IMR-90 (cell line): ENCODE results near the gene AAR2. TPM values are rescaled to one million over a fixed set of nuclear protein-coding genes. Genes with fewer than 3 reads are reported as not detected.

Experiments used
- ATAC-seq: fragments of 200-7000 bp; cut with Tn5 transposase; 2 replicates; pipeline ENCODE4 v1.9.1; 2020; ENCODE audit warnings: low read depth, mild to moderate bottlenecking, moderate library complexity
- BruUV-seq: library from RNA; stranded (reverse); fragments of 400-500 nt; replicated peaks from 2 replicates; lab custom pipeline; 2021; lab: Mats Ljungman, UMichigan
- CTCF ChIA-PET: fragments of 300-600 bp; formaldehyde crosslinking; extraction: SDS; loops from one replicate; lab custom pipeline; 2021; ENCODE audit warnings: antibody characterized with exemption; lab: Yijun Ruan, JAX
- POLR2A ChIA-PET: fragments of 300-600 bp; sonication (Branson Sonifier 250); formaldehyde crosslinking; loops from one replicate; lab custom pipeline; 2022; ENCODE audit warnings: antibody characterized with exemption; ENCODE audit not compliant: unreplicated experiment; lab: Charles Lee
- DNase-seq: peaks from one replicate; pipeline ENCODE4 v3.0.0; 2013
- H2AFZ ChIP-seq: replicated peaks from 2 replicates; pipeline ENCODE3; 2013; ENCODE audit warnings: low read length, mild to moderate bottlenecking; ENCODE audit not compliant: poor library complexity
- H2AK5ac ChIP-seq: 2 replicates; pipeline ENCODE4 v1.6.1; 2013; ENCODE audit warnings: low read depth, low read length, inconsistent platforms
- H2AK9ac ChIP-seq: replicated peaks from 2 replicates; pipeline ENCODE3; 2013; ENCODE audit warnings: mild to moderate bottlenecking, low read depth, low read length, moderate library complexity; ENCODE audit not compliant: poor library complexity
- H2BK120ac ChIP-seq: 2 replicates; pipeline ENCODE4 v1.6.1; 2013; ENCODE audit warnings: low read depth, low read length, inconsistent platforms
- H2BK15ac ChIP-seq: 3 replicates; pipeline ENCODE4 v1.6.1; 2013; ENCODE audit warnings: low read depth, low read length, inconsistent platforms
- H2BK20ac ChIP-seq: 2 replicates; pipeline ENCODE4 v1.6.1; 2013; ENCODE audit warnings: low read depth, mild to moderate bottlenecking, inconsistent platforms, low read length, moderate library complexity
- H2BK5ac ChIP-seq: 2 replicates; pipeline ENCODE4 v1.6.1; 2013; ENCODE audit warnings: mild to moderate bottlenecking, low read depth, low read length, inconsistent platforms; ENCODE audit not compliant: poor library complexity, severe bottlenecking
- H3K14ac ChIP-seq: replicated peaks from 2 replicates; pipeline ENCODE4 v1.6.1; 2013; ENCODE audit warnings: low read depth, low read length, inconsistent platforms
- H3K18ac ChIP-seq: 2 replicates; pipeline ENCODE4 v1.6.1; 2013; ENCODE audit warnings: low read depth, low read length, control low read depth
- H3K23ac ChIP-seq: 2 replicates; pipeline ENCODE4 v1.6.1; 2013; ENCODE audit warnings: low read depth, low read length, inconsistent platforms
- H3K27ac ChIP-seq: 2 replicates; pipeline ENCODE4 v1.5.1; 2013; ENCODE audit warnings: mild to moderate bottlenecking, control low read depth, low read length; ENCODE audit not compliant: insufficient read depth
- H3K27me3 ChIP-seq: 2 replicates; pipeline ENCODE4 v1.6.1; 2013; ENCODE audit warnings: low read length; ENCODE audit not compliant: control insufficient read depth, insufficient read depth
- H3K36me3 ChIP-seq: 2 replicates; pipeline ENCODE4 v1.6.1; 2013; ENCODE audit warnings: low read length, mixed read lengths; ENCODE audit not compliant: control insufficient read depth, insufficient read depth
- H3K4ac ChIP-seq: 2 replicates; pipeline ENCODE4 v1.6.1; 2013; ENCODE audit warnings: low read depth, low read length, inconsistent platforms
- H3K4me1 ChIP-seq: 2 replicates; pipeline ENCODE4 v1.6.1; 2013; ENCODE audit warnings: low read length, mixed read lengths; ENCODE audit not compliant: control insufficient read depth, insufficient read depth
- H3K4me2 ChIP-seq: 2 replicates; pipeline ENCODE4 v1.6.1; 2013; ENCODE audit warnings: low read depth, mild to moderate bottlenecking, control low read depth, low read length, moderate library complexity
- H3K4me3 ChIP-seq: 2 replicates; pipeline ENCODE4 v1.5.1; 2013; ENCODE audit warnings: low read depth, mild to moderate bottlenecking, control low read depth, low read length, moderate library complexity; ENCODE audit not compliant: insufficient read depth
- H3K56ac ChIP-seq: 2 replicates; pipeline ENCODE4 v1.6.1; 2013; ENCODE audit warnings: low read length, inconsistent platforms; ENCODE audit not compliant: insufficient read depth; ENCODE audit errors: extremely low read depth
- H3K79me1 ChIP-seq, 2 experiments: 2 replicates each; pipeline ENCODE4 v1.6.1; 2013; ENCODE audit warnings: low read length in 2 of 2, inconsistent platforms in 1 of 2, low read depth in 1 of 2
- H3K9ac ChIP-seq: 2 replicates; pipeline ENCODE4 v1.6.1; 2013; ENCODE audit warnings: low read depth, low read length, control low read depth
- H3K9me1 ChIP-seq: 2 replicates; pipeline ENCODE4 v1.6.1; 2013; ENCODE audit warnings: low read length, inconsistent platforms; ENCODE audit not compliant: insufficient read depth
- H3K9me3 ChIP-seq: 2 replicates; pipeline ENCODE4 v1.6.1; 2013; ENCODE audit warnings: low read length; ENCODE audit not compliant: control insufficient read depth, insufficient read depth
- H4K20me1 ChIP-seq: 2 replicates; pipeline ENCODE4 v1.6.1; 2013; ENCODE audit warnings: low read length, inconsistent platforms; ENCODE audit not compliant: insufficient read depth
- H4K5ac ChIP-seq: 2 replicates; pipeline ENCODE4 v1.6.1; 2013; ENCODE audit warnings: mild to moderate bottlenecking, low read depth, low read length, control low read depth
- H4K8ac ChIP-seq, 2 experiments: 2 replicates each; pipeline ENCODE4 v1.6.1; 2013; ENCODE audit warnings: low read depth in 2 of 2, low read length in 2 of 2, control low read depth in 1 of 2, inconsistent platforms in 1 of 2
- H4K91ac ChIP-seq: 2 replicates; pipeline ENCODE4 v1.6.1; 2013; ENCODE audit warnings: low read depth, low read length, inconsistent platforms; ENCODE audit not compliant: insufficient read depth
- BHLHE40 ChIP-seq: fragments of 150-350 bp; IDR thresholded peaks from 2 replicates; pipeline ENCODE4 v1.6.1; 2016; ENCODE audit warnings: mild to moderate bottlenecking, low read depth, low read length
- CEBPB ChIP-seq: IDR thresholded peaks from 2 replicates; pipeline ENCODE4 v1.6.1; 2012; ENCODE audit warnings: low read depth, low read length, improper control_type of control experiment
- CHD1 ChIP-seq: IDR thresholded peaks from 2 replicates; pipeline ENCODE4 v1.6.1; 2012; ENCODE audit warnings: low read depth, low read length, improper control_type of control experiment
- ELK1 ChIP-seq: fragments of 150-350 bp; IDR thresholded peaks from 2 replicates; pipeline ENCODE4 v1.6.1; 2016; ENCODE audit warnings: low read depth, mild to moderate bottlenecking, low read length, moderate library complexity, borderline replicate concordance
- FOS ChIP-seq: fragments of 150-350 bp; IDR thresholded peaks from 2 replicates; pipeline ENCODE4 v1.6.1; 2016; ENCODE audit warnings: low read depth, low read length
- MAFK ChIP-seq: IDR thresholded peaks from 2 replicates; pipeline ENCODE4 v1.6.1; 2012; ENCODE audit warnings: low read depth, low read length, improper control_type of control experiment
- MAZ ChIP-seq: IDR thresholded peaks from 2 replicates; pipeline ENCODE4 v1.6.1; 2012; ENCODE audit warnings: low read depth, mild to moderate bottlenecking, low read length, improper control_type of control experiment, moderate library complexity, borderline replicate concordance
- MXI1 ChIP-seq: IDR thresholded peaks from 2 replicates; pipeline ENCODE4 v1.6.1; 2012; ENCODE audit warnings: low read depth, mild to moderate bottlenecking, low read length, moderate library complexity, borderline replicate concordance
- NFE2L2 ChIP-seq: fragments of 150-350 bp; IDR thresholded peaks from 2 replicates; pipeline ENCODE4 v1.6.1; 2016; ENCODE audit warnings: low read depth, mild to moderate bottlenecking, low read length
- POLR2A ChIP-seq: IDR thresholded peaks from 2 replicates; pipeline ENCODE4 v1.6.1; 2012; ENCODE audit warnings: mild to moderate bottlenecking, low read depth, low read length
- RAD21 ChIP-seq: IDR thresholded peaks from 2 replicates; pipeline ENCODE4 v1.6.1; 2012; ENCODE audit warnings: low read length, improper control_type of control experiment
- RCOR1 ChIP-seq: IDR thresholded peaks from 2 replicates; pipeline ENCODE4 v1.6.1; 2012; ENCODE audit warnings: mild to moderate bottlenecking, low read length, improper control_type of control experiment; ENCODE audit not compliant: insufficient replicate concordance
- RFX5 ChIP-seq: IDR thresholded peaks from 2 replicates; pipeline ENCODE4 v1.8.0; 2012; ENCODE audit warnings: low read depth, mild to moderate bottlenecking, low read length, moderate library complexity
- SMC3 ChIP-seq: fragments of 150-350 bp; IDR thresholded peaks from 2 replicates; pipeline ENCODE4 v1.6.1; 2016; ENCODE audit warnings: low read depth, mild to moderate bottlenecking, antibody characterized with exemption, low read length, moderate library complexity
- USF2 ChIP-seq: fragments of 150-350 bp; IDR thresholded peaks from 2 replicates; pipeline ENCODE4 v1.6.1; 2017; ENCODE audit warnings: mild to moderate bottlenecking, antibody characterized with exemption, low read length, low read depth
- WGBS, 2 experiments: methylation state at CpG; one replicate each; pipeline versions ENCODE4 v1.1.5 to v1.1.7; 2013; ENCODE audit warnings: missing lambda C conversion rate in 2 of 2; ENCODE audit not compliant: insufficient read length in 1 of 2; ENCODE audit errors: extremely low coverage in 2 of 2; 5-methylcytosine and 5-hydroxymethylcytosine counted together
- dilution Hi-C: fragments of 300-500 bp; cut with HindIII; formaldehyde crosslinking; loops from one replicate; pipeline ENCODE4 v1.14.3; 2018; ENCODE audit warnings: low sequenced_read_pairs; ENCODE audit not compliant: unreplicated experiment
- in situ Hi-C: fragments of 300-500 bp; cut with MboI; formaldehyde crosslinking; loops from 3 replicates; pipeline ENCODE4 v1.14.3; 2019; ENCODE audit warnings: low sequenced_read_pairs, inconsistent platforms, mixed read lengths
- intact Hi-C: fragments of 100-400 bp; cut with micrococcal nuclease; formaldehyde crosslinking; loops from 2 replicates; pipeline ENCODE4 v1.10.0; 2022
- polyA plus RNA-seq, 3 experiments: library from polyadenylated mRNA; depleted of rRNA; stranded (reverse); fragments of >200 nt; gene quantifications; 2 replicates each; pipeline ENCODE4 v1.2.3, GENCODE V29; 2012; ENCODE audit warnings: low replicate concordance in 1 of 3
- total RNA-seq: library from RNA; depleted of rRNA; stranded (reverse); fragments of >200 nt; gene quantifications from 2 replicates; pipeline ENCODE4 v1.2.3, GENCODE V29; 2012
- TF ChIP-seq, protein P1 (sequence below): conservative IDR thresholded peaks from 2 replicates; pipeline ENCODE4 v1.5.1; 2012; ENCODE audit warnings: mild to moderate bottlenecking, low read depth, low read length, improper control_type of control experiment

AAR2 gene
- total and polyA plus RNA-seq, 2 of the 4 experiments (the other 2 are of a cell fraction) = 28.2 to 35.8 TPM

DNA sequence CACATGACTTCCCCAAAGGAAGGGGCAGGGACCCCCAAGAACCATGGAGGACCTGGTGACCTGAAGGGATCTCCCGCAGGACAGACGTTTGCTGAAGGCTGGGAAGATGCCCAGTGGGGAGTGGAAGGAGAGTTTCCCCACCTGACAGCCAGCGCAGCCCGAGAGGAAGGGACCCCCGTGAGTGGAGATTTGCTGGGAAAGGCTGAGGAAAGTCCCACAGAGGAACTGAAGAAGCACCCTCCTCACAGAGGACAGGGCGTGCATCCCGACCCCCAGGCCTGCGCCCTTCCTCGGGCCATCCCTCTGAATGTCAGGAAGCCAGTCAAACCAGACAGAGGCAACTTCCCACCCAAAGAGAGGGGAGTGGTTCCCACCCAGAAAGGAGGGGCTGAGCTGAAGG is 29.6 kb upstream of the AAR2 start:
- 94% methylated on average over 2 of the region's 9 CpGs; no CpG with 5 or more reads in 1 of the 2 experiments for whole genome bisulfite sequencing, 2 experiments
- no peak overlapping the region for H2BK5ac ChIP-seq
- H3K27ac ChIP-seq = no peak overlapping the region
- peaks cover 9% of the 10 kb centered on the region for H3K36me3 ChIP-seq
- no peak overlapping the region for H2AK9ac ChIP-seq
- no peaks in the 10 kb centered on the region for H3K9me1 ChIP-seq
- no peak overlapping the region for H4K91ac ChIP-seq
- dilution Hi-C loops = no loop called here
- no peak overlapping the region for H3K56ac ChIP-seq
- in situ Hi-C loops = loop anchor here (5.0 to 25.0 kb wide), 2 partner anchors 236 to 706 kb away; no protein-coding TSS in a partner anchor
- no peak overlapping the region for H4K8ac ChIP-seq
- no TSS peak for BruUV-seq
- no peaks in the 10 kb centered on the region for H4K20me1 ChIP-seq
- H3K27me3 ChIP-seq = no peaks in the 10 kb centered on the region
- no peaks in the 10 kb centered on the region for H3K4me1 ChIP-seq
- H3K9ac ChIP-seq = no peak overlapping the region
- TF ChIP-seq, protein P1, sequence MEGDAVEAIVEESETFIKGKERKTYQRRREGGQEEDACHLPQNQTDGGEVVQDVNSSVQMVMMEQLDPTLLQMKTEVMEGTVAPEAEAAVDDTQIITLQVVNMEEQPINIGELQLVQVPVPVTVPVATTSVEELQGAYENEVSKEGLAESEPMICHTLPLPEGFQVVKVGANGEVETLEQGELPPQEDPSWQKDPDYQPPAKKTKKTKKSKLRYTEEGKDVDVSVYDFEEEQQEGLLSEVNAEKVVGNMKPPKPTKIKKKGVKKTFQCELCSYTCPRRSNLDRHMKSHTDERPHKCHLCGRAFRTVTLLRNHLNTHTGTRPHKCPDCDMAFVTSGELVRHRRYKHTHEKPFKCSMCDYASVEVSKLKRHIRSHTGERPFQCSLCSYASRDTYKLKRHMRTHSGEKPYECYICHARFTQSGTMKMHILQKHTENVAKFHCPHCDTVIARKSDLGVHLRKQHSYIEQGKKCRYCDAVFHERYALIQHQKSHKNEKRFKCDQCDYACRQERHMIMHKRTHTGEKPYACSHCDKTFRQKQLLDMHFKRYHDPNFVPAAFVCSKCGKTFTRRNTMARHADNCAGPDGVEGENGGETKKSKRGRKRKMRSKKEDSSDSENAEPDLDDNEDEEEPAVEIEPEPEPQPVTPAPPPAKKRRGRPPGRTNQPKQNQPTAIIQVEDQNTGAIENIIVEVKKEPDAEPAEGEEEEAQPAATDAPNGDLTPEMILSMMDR = no peak
- TF ChIP-seq FOS (no peak), RFX5 (no peak), MXI1 (no peak), MAFK (no peak), BHLHE40 (no peak), POLR2A (no peak), MAZ (no peak), RCOR1 (no peak), SMC3 (no peak), ELK1 (no peak), CHD1 (no peak), CEBPB (no peak), USF2 (no peak), RAD21 (no peak), NFE2L2 (no peak)
- no peak overlapping the region for H3K4me2 ChIP-seq
- CTCF ChIA-PET = no interaction called here
- H2BK120ac ChIP-seq = no peak overlapping the region
- H4K5ac ChIP-seq = no peak overlapping the region
- no peak overlapping the region for H2BK15ac ChIP-seq
- H3K23ac ChIP-seq = no peak overlapping the region
- DNase-seq (no peak), ATAC-seq (no peak)
- no peak overlapping the region for H2AK5ac ChIP-seq
- H3K14ac ChIP-seq = no peak overlapping the region
- H3K79me1 ChIP-seq = no peaks in the 10 kb centered on the region
- no peak overlapping the region for H2BK20ac ChIP-seq
- intact Hi-C loops = no loop called here
- H3K4me3 ChIP-seq = no peak overlapping the region
- no peak overlapping the region for H2AFZ ChIP-seq
- H3K4ac ChIP-seq = no peak overlapping the region
- no peaks in the 10 kb centered on the region for H3K9me3 ChIP-seq
- POLR2A ChIA-PET = no interaction called here
- H3K18ac ChIP-seq = no peak overlapping the region
